Suprapubic skin (tissue), 4 donors: ENCODE results near the gene NEU1. TPM values are rescaled to one million over a fixed set of nuclear protein-coding genes. Genes with fewer than 3 reads are reported as not detected.
A peak's percentile ranks its signal among the peaks of the same experiment; 100 is the strongest.

Source experiments
- DNase-seq, 2 donors: peaks; one replicate each; pipeline ENCODE4 v3.0.0-alpha.2; 2019; ENCODE audit warnings: low spot score in 2 of 2
- H3K27ac ChIP-seq: fragments of 200-600 bp; sonication (generic); one replicate; pipeline ENCODE4 v1.5.1; 2019
- H3K27me3 ChIP-seq: fragments of 200-600 bp; sonication (generic); one replicate; pipeline ENCODE4 v1.5.1; 2019
- H3K36me3 ChIP-seq: fragments of 200-600 bp; sonication (generic); one replicate; pipeline ENCODE4 v1.5.1; 2019
- H3K4me1 ChIP-seq: fragments of 200-600 bp; sonication (generic); one replicate; pipeline ENCODE4 v1.5.1; 2019
- H3K4me3 ChIP-seq: fragments of 200-600 bp; sonication (generic); one replicate; pipeline ENCODE4 v1.5.1; 2019; ENCODE audit warnings: mild to moderate bottlenecking
- H3K9me3 ChIP-seq: fragments of 200-600 bp; sonication (generic); one replicate; pipeline ENCODE4 v1.5.1; 2019
- EP300 ChIP-seq: sonication (generic); formaldehyde crosslinking; IDR thresholded peaks from one replicate; pipeline ENCODE4 v1.6.1; 2017; ENCODE audit warnings: antibody characterized with exemption
- POLR2A ChIP-seq, 2 donors: fragments of 450-650 bp; IDR thresholded peaks; one replicate each; pipeline ENCODE4 v1.6.1; 2017; ENCODE audit warnings: antibody characterized with exemption in 2 of 2, mild to moderate bottlenecking in 2 of 2, moderate library complexity in 2 of 2
- POLR2AphosphoS5 ChIP-seq, 3 donors: sonication (generic); formaldehyde crosslinking; IDR thresholded peaks; one replicate each; pipeline ENCODE4 v1.6.1; 2017; ENCODE audit warnings: antibody characterized with exemption in 3 of 3
- WGBS: methylation state at CpG from one replicate; pipeline ENCODE4 v1.1.5; 2018; 5-methylcytosine and 5-hydroxymethylcytosine counted together
- total RNA-seq, 4 donors: library from RNA; depleted of rRNA; stranded (reverse); fragments of >200 nt; gene quantifications; one replicate each; pipeline ENCODE4 v1.1.0, GENCODE V29; 2016
- TF ChIP-seq, protein P1 (sequence below), 2 donors: fragments of 200-600 bp in 1 of 2; fragments of 450-650 bp in 1 of 2; sonication (generic) in 1 of 2; IDR thresholded peaks; one replicate each; pipeline ENCODE4 v1.5.1; 2016 to 2019; ENCODE audit warnings: antibody characterized with exemption in 2 of 2, mild to moderate bottlenecking in 1 of 2, moderate library complexity in 1 of 2

The NEU1 gene
- total RNA-seq, 4 donors from 2014 or later: 22.2 to 42.7 (median 39.8) TPM

- no peak for TF ChIP-seq EP300
- no peak for TF ChIP-seq POLR2A (IDR thresholded peaks at IDR 0.05)
- TF ChIP-seq, protein P1, sequence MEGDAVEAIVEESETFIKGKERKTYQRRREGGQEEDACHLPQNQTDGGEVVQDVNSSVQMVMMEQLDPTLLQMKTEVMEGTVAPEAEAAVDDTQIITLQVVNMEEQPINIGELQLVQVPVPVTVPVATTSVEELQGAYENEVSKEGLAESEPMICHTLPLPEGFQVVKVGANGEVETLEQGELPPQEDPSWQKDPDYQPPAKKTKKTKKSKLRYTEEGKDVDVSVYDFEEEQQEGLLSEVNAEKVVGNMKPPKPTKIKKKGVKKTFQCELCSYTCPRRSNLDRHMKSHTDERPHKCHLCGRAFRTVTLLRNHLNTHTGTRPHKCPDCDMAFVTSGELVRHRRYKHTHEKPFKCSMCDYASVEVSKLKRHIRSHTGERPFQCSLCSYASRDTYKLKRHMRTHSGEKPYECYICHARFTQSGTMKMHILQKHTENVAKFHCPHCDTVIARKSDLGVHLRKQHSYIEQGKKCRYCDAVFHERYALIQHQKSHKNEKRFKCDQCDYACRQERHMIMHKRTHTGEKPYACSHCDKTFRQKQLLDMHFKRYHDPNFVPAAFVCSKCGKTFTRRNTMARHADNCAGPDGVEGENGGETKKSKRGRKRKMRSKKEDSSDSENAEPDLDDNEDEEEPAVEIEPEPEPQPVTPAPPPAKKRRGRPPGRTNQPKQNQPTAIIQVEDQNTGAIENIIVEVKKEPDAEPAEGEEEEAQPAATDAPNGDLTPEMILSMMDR (IDR thresholded peaks at IDR 0.05): peak in 1 of 2 donors; percentile 75
- no peak for TF ChIP-seq POLR2AphosphoS5 (IDR thresholded peaks at IDR 0.05)
- Histone ChIP-seq H3K27me3 (no peaks in the 10 kb centered on the region), H3K4me3 (no peak overlapping the region), H3K36me3 (peaks cover 100% of the 10 kb centered on the region), H3K4me1 (no peaks in the 10 kb centered on the region), H3K9me3 (no peaks in the 10 kb centered on the region), H3K27ac (no peak overlapping the region)
- 74% methylated on average over 26 of the region's 43 CpGs for WGBS
- DNase-seq: no peak
Measured at GRCh38 chr6:31888276-31889258, 25.9 kb upstream of the NEU1 start.

DNA sequence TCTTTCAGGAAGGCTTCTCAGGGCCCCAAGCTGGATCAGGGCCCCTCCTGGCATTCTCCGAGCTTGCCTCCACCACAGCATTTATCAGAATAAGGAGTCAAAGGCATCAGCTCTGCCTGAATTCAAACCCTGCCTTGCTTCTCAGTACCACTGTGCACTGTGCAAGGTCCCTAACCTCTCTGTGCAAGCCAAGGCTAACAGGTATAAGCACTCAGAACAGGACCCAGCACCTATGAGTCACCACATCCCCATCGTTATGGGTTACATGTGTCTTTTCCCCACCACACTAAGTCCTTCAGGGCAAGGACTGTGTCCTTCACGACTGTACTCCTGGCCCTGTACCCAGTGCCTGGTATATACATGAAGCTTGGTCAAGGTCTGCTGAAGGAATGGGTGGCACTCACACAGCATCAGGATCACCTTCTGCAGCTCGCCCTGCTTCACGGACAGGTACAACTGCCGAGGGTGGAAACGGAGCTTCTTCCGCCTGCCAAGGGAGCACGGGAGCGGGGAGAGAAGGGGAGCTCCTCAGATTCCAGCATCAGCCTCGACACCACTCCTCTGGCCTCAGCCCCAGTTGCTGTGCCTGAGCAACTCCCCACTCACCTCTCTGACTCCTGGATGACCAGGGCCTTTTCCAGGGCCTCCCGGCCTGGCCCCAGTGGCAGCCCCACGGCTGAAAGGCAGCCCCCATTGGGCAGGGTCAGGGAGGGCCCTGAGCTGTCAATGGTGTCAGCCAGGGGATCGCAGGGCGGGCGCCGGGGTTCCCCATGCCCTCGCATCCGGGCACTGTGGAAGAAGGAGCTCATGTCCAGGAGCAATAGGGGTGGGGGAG, 24.8 kb upstream of the NEU1 start:
- H3K27me3 ChIP-seq: no peaks in the 10 kb centered on the region
- H3K36me3 ChIP-seq: peaks cover 100% of the 10 kb centered on the region
- WGBS: 87% methylated on average over 19 of the region's 19 CpGs

GRCh38 chr6:31886541-31886991, 23.9 kb upstream of the NEU1 start:
- no peaks in the 10 kb centered on the region for H3K4me1 ChIP-seq
- H3K27me3 ChIP-seq: no peaks in the 10 kb centered on the region
- 88% methylated on average over 16 of the region's 18 CpGs for WGBS
- no peaks in the 10 kb centered on the region for H3K9me3 ChIP-seq
- H3K36me3 ChIP-seq: peaks cover 100% of the 10 kb centered on the region
- H3K27ac ChIP-seq: no peak overlapping the region
- TF ChIP-seq EP300 (no peak), POLR2AphosphoS5 (IDR thresholded peaks at IDR 0.05) (no peak), POLR2A (IDR thresholded peaks at IDR 0.05) (no peak)
- TF ChIP-seq, protein P1 (IDR thresholded peaks at IDR 0.05): no peak
- no peak for DNase-seq
- H3K4me3 ChIP-seq: no peak overlapping the region

More for the DNA sequence above, 24.8 kb upstream of the NEU1 start:
- H3K9me3 ChIP-seq: no peaks in the 10 kb centered on the region
- H3K4me3 ChIP-seq: no peak overlapping the region
- H3K4me1 ChIP-seq: no peaks in the 10 kb centered on the region
- TF ChIP-seq POLR2A (IDR thresholded peaks at IDR 0.05) (no peak), POLR2AphosphoS5 (IDR thresholded peaks at IDR 0.05) (no peak), EP300 (no peak)
- TF ChIP-seq, protein P1 (IDR thresholded peaks at IDR 0.05): no peak
- no peak for DNase-seq
- no peak overlapping the region for H3K27ac ChIP-seq

DNA sequence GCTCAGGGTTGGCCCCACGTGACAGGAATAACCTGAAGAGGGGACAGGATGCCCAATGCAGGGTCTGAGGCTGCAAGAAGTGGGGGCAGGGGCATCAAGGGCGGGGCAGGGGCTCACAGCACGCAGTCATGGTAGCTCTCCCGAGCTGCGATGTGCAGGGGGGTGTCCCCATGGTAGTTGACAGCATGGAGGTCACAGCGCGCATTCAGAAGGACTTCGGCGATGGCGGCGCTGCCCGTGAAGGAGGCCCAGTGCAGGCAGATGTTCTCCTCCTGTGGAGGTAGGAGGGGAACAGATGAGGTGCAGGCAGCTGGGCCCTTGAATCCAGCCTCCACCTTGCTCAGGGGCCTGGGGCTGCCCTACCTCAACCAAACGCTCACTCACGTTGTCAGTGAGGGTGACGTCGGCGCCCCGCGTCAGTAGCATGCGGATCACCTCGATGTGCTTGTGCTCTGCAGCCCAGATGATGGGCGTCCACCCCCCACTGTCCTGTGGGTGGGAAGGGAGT, 22.0 kb upstream of the NEU1 start:
- H3K9me3 ChIP-seq: no peaks in the 10 kb centered on the region
- H3K27ac ChIP-seq: no peak overlapping the region
- no peak for DNase-seq
- no peaks in the 10 kb centered on the region for H3K4me1 ChIP-seq
- no peak overlapping the region for H3K4me3 ChIP-seq
- H3K27me3 ChIP-seq: no peaks in the 10 kb centered on the region
- H3K36me3 ChIP-seq: peaks cover 100% of the 10 kb centered on the region
- TF ChIP-seq POLR2AphosphoS5 (IDR thresholded peaks at IDR 0.05) (no peak), EP300 (no peak), POLR2A (IDR thresholded peaks at IDR 0.05) (no peak)
- TF ChIP-seq, protein P1 (IDR thresholded peaks at IDR 0.05): no peak
- 93% methylated on average over 22 of the region's 22 CpGs for WGBS
